Muscle of back (tissue), 13 donors: Measurements from ENCODE around the gene TAPBPL. TPM values are rescaled to one million over a fixed set of nuclear protein-coding genes. Genes with fewer than 3 reads are reported as not detected.
"Not testable (repeated sequence)": the region's sequence is repeated elsewhere in the genome, so short reads cannot be mapped to it uniquely, and the experiment has no call there.

ENCODE experiments used
- DNase-seq, 3 donors: peaks; one replicate each; pipeline versions ENCODE4 v3.0.0 to v3.0.0-alpha.2; 2013
- long read RNA-seq, 9 donors: transcript quantifications; one replicate each; lab custom pipeline, GENCODE V29; 2026
- polyA plus RNA-seq, 10 donors: library from polyadenylated mRNA; unstranded; fragments of 120-200 nt; gene quantifications; one replicate each; pipeline ENCODE4 v1.2.1, GENCODE V29; 2013; ENCODE audit not compliant: insufficient read length in 10 of 10

The TAPBPL gene
- 10 to 100 TPM in 3 of 10 donors, 1 to 10 TPM in 7; 5.4 to 11.6 (median 9.0) TPM for polyA plus RNA-seq
- long read RNA-seq, donor 1, partial matches to known transcripts = 0 of 1 reads
- long read RNA-seq, donor 1, other reads (novel, unspliced or antisense) = 0 of 1 reads
- long read RNA-seq, donor 2, partial matches to known transcripts = 0 of 2 reads
- long read RNA-seq, donor 2, other reads (novel, unspliced or antisense) = 0 of 2 reads
- long read RNA-seq, donor 3 = 0 reads
- long read RNA-seq, donor 4 = 0 reads
- long read RNA-seq, donor 5 = 0 reads
- long read RNA-seq, donor 6, partial matches to known transcripts = 7 of 9 reads
- long read RNA-seq, donor 6, other reads (novel, unspliced or antisense) = 0 of 9 reads
- long read RNA-seq, donor 7, partial matches to known transcripts = 16 of 16 reads
- long read RNA-seq, donor 7, other reads (novel, unspliced or antisense) = 0 of 16 reads
- long read RNA-seq, donor 8, partial matches to known transcripts = 0 of 1 reads
- long read RNA-seq, donor 8, other reads (novel, unspliced or antisense) = 0 of 1 reads
- long read RNA-seq, donor 9, partial matches to known transcripts = 0 of 1 reads
- long read RNA-seq, donor 9, other reads (novel, unspliced or antisense) = 0 of 1 reads

GRCh38 chr12:6451348-6452244 lies at the start of gene TAPBPL:
TSS of gene TAPBPL (plus strand) at chr12:6452042. CDS start at chr12:6452249, 207 bp downstream.
- peak; percentile 91 to 97 (median 91) for DNase-seq

- no peak for DNase-seq
Observed at GRCh38 chr12:6404390-6404789, 47.5 kb upstream of the TAPBPL start.

- DNase-seq = no peak
Observed at GRCh38 chr12:6405963-6406362, 45.9 kb upstream of the TAPBPL start.

- DNase-seq = no peak
Observed at GRCh38 chr12:6407236-6407954, 44.4 kb upstream of the TAPBPL start.

- DNase-seq = peak in 1 of 3 donors; percentile 26
Observed at GRCh38 chr12:6416596-6416995, 35.2 kb upstream of the TAPBPL start.

GRCh38 chr12:6418796-6419195 lies 33.0 kb upstream of the TAPBPL start:
- DNase-seq = no peak

GRCh38 chr12:6420364-6420763 lies 31.5 kb upstream of the TAPBPL start:
- DNase-seq = peak in 1 of 3 donors; percentile 11

- DNase-seq = peak; percentile 87 to 93 (median 89)
Observed at GRCh38 chr12:6423267-6424007, 28.4 kb upstream of the TAPBPL start.

GRCh38 chr12:6424008-6424347 lies 27.9 kb upstream of the TAPBPL start:
- DNase-seq = no peak

GRCh38 chr12:6424866-6425265 lies 27.0 kb upstream of the TAPBPL start:
- no peak for DNase-seq

GRCh38 chr12:6425590-6426531 lies 26.0 kb upstream of the TAPBPL start:
- DNase-seq = peak in 1 of 3 donors; percentile 16

- DNase-seq = no peak
Observed at GRCh38 chr12:6426882-6427671, 24.8 kb upstream of the TAPBPL start.

GRCh38 chr12:6427796-6428195 lies 24.0 kb upstream of the TAPBPL start:
- DNase-seq = not testable (repeated sequence)

GRCh38 chr12:6428326-6428725 lies 23.5 kb upstream of the TAPBPL start:
- no peak for DNase-seq

- DNase-seq = peak; percentile 55 to 81 (median 76)
Observed at GRCh38 chr12:6430124-6430989, 21.5 kb upstream of the TAPBPL start.

- DNase-seq = no peak
Observed at GRCh38 chr12:6432991-6433390, 18.9 kb upstream of the TAPBPL start.
